ENCODE data around the gene CNIH3. TPM values are rescaled to one million over a fixed set of nuclear protein-coding genes. Genes with fewer than 3 reads are reported as not detected.

The CNIH3 gene
- total RNA-seq, 1 donor from 2014 or later: 2.5 TPM

DNA sequence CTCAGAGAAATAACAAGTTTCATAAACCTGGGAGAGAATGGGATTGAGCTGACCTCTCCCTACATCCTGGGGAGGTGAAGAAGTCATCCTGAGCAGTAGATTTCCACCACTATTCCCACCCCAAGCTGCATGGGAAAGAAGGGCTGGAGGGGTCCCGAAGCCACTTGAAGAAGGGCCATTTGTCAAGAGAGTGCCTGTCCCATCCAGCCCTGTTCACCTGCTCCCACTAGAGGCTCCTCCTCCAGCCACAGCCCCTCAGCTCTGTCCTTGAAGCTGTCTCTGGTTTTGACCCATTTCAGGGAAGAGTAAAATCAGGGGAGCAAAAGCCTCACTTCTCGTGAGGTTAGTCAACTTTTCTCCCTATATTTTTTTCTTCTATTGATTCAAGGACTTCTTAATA is 157.5 kb downstream of the CNIH3 start:
- DNase-seq (ENCODE audit: low read depth): no peak

GRCh38 chr1:224774378-224774777 is 158.3 kb downstream of the CNIH3 start:
- DNase-seq (ENCODE audit: low read depth): no peak

GRCh38 chr1:224777180-224777579 is 161.1 kb downstream of the CNIH3 start:
- DNase-seq (ENCODE audit: low read depth): no peak

- DNase-seq (ENCODE audit: low read depth): no peak
Measured at GRCh38 chr1:224779536-224779935, 163.4 kb downstream of the CNIH3 start.

- DNase-seq (ENCODE audit: low read depth): no peak
Measured at GRCh38 chr1:224780736-224781135, 164.6 kb downstream of the CNIH3 start.

DNA sequence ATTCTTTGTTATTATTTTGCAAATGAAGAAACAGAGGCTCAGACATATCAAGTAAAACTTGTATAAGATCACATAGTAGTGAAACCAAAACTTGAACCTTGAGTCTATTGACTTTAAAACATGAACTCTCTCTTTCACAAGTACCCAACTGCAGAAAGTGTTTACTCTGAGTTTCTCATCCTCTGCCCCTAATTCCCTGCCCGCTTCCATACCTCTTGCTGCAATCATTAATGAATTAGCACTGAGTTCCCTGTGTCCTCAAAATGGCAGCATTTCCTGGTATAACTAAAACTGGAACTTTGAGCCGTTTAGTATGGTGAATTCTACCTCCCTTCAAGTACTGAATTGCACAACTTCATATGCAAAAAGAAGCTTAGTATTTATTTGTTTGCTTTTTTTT is 165.7 kb downstream of the CNIH3 start:
- DNase-seq (ENCODE audit: low read depth): no peak

GRCh38 chr1:224782281-224783000 is 166.3 kb downstream of the CNIH3 start:
- DNase-seq (ENCODE audit: low read depth): no peak

GRCh38 chr1:224783006-224783651 is 167.0 kb downstream of the CNIH3 start:
- DNase-seq (ENCODE audit: low read depth): no peak

- no peak for DNase-seq (ENCODE audit: low read depth)
Measured at GRCh38 chr1:224784265-224785039, 168.3 kb downstream of the CNIH3 start.

- no peak for DNase-seq (ENCODE audit: low read depth)
Measured at GRCh38 chr1:224785040-224785328, 168.9 kb downstream of the CNIH3 start.

DNA sequence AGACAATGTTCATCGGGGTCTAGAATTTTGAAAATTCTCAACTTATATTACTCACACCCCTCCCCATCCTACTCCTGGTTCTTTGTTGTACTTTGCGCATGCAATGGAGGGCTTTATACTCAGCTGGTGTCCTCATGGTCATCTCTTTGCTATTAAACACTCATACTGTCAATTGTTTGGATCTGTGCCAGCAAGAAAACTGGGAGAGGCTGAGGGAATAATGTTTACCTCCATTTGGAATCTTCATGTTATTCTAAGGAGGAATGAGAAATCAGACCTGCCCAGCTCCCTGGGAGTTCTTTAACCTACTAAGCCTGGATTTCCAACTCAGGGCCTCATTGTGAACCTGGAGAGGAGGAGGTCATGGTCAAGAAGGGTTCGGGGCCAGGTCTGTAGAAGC is 169.5 kb downstream of the CNIH3 start:
- DNase-seq (ENCODE audit: low read depth): no peak

DNA sequence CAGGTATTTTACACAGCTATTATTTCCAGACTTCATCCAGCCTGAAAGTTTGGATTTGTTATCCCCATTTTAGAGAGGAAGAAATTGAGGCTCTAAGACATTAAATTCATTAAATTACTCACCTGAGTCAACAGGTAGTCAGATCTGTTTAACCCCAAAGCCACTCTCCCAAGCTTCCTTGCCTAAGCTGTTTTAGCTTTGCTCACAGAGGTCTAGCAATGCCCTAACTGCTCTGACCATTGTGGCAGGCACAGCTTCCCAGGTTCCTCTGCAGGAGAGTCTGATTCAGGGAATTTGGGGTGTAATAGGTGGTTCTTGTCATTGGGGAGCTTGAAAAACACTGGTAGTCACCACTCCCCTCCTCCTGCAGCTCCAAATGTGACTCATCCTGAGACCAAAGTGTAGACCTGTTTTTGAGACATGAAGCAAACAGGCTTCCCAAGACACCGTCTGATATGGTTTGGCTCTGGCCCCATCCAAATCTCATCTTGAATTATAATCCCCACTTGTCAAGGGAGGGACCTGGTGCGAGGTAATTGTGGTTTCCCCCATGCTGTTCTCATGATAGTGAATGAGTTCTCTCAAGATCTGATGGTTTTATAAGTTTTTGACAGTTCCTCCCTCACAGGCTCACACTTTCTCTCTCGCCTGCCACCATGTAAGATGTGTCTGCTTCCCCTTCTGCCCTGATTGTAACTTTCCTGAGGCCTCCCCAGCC is 170.6 kb downstream of the CNIH3 start:
- DNase-seq (ENCODE audit: low read depth): no peak

- DNase-seq (ENCODE audit: low read depth): no peak
Measured at GRCh38 chr1:224789311-224789710, 173.2 kb downstream of the CNIH3 start.

Other genes starting within 250 kb of the CNIH3 start
- 57.5 and 150 TPM in 2 replicates for gene WDR26, start 181.5 kb upstream of the CNIH3 start, total RNA-seq